Stomach (tissue), 4 donors: ENCODE results near the gene RALA.

Experiments used
- CTCF ChIP-seq, 7 experiments: fragments of 450-650 bp in 4 of 7; fragments of 200-600 bp in 3 of 7; sonication (generic) in 3 of 7; IDR thresholded peaks; one replicate each; pipeline ENCODE4 v1.5.1; 2016 to 2019; ENCODE audit warnings: antibody characterized with exemption in 7 of 7, control low read depth in 2 of 7, mild to moderate bottlenecking in 1 of 7
- POLR2A ChIP-seq, 4 donors: fragments of 450-650 bp; IDR thresholded peaks; one replicate each; pipeline ENCODE4 v1.6.1; 2016; ENCODE audit warnings: antibody characterized with exemption in 4 of 4, control low read depth in 2 of 4, mild to moderate bottlenecking in 1 of 4, moderate library complexity in 1 of 4

- no peak for TF ChIP-seq CTCF (IDR thresholded peaks at IDR 0.05)
- no peak for TF ChIP-seq POLR2A (IDR thresholded peaks at IDR 0.05)
These were observed 76.8 kb downstream of the RALA start for GRCh38 chr7:39700165-39700564.
